MM.1S (cell line): ENCODE data around the gene SCN4B.

Source experiments
- DNase-seq: peaks from one replicate; pipeline ENCODE4 v3.0.0-alpha.2; 2015
- H2AFZ ChIP-seq: fragments of 300-600 bp; sonication (generic); 2 replicates; pipeline ENCODE4 v1.6.0; 2016; ENCODE audit warnings: antibody characterized with exemption, low read length
- H3F3A ChIP-seq: fragments of 300-600 bp; sonication (generic); 2 replicates; pipeline ENCODE4 v1.6.1; 2016; ENCODE audit warnings: mild to moderate bottlenecking, antibody characterized with exemption, low read length, moderate library complexity, mixed read lengths; ENCODE audit not compliant: insufficient read depth
- H3K27ac ChIP-seq: fragments of 300-600 bp; sonication (generic); 2 replicates; pipeline ENCODE4 v1.5.1; 2016; ENCODE audit warnings: mild to moderate bottlenecking, low read length
- H3K27me3 ChIP-seq: fragments of 300-600 bp; sonication (generic); replicated peaks from 2 replicates; pipeline ENCODE4 v1.6.0; 2016; ENCODE audit warnings: low read length; ENCODE audit not compliant: insufficient read depth
- H3K36me3 ChIP-seq: fragments of 300-600 bp; sonication (generic); replicated peaks from 2 replicates; pipeline ENCODE4 v1.6.1; 2016; ENCODE audit warnings: mild to moderate bottlenecking, low read length, mixed read lengths; ENCODE audit not compliant: insufficient read depth
- H3K4me1 ChIP-seq: fragments of 300-600 bp; sonication (generic); 2 replicates; pipeline ENCODE4 v1.6.1; 2016; ENCODE audit warnings: low read length, mixed read lengths
- H3K4me2 ChIP-seq: fragments of 300-600 bp; sonication (generic); 2 replicates; pipeline ENCODE4 v1.6.0; 2016; ENCODE audit warnings: low read depth, low read length
- H3K4me3 ChIP-seq: fragments of 300-600 bp; sonication (generic); 2 replicates; pipeline ENCODE4 v1.5.1; 2016; ENCODE audit warnings: low read length, mixed read lengths
- H3K79me2 ChIP-seq: fragments of 300-600 bp; sonication (generic); 2 replicates; pipeline ENCODE4 v1.6.1; 2016; ENCODE audit warnings: mixed run types, low read length, mixed read lengths
- H3K9ac ChIP-seq: fragments of 300-600 bp; sonication (generic); 2 replicates; pipeline ENCODE4 v1.6.1; 2016; ENCODE audit warnings: low read length, mixed read lengths
- H3K9me2 ChIP-seq: fragments of 300-600 bp; sonication (generic); replicated peaks from 2 replicates; pipeline ENCODE4 v1.6.1; 2016; ENCODE audit warnings: mild to moderate bottlenecking, low read length, mixed read lengths; ENCODE audit not compliant: insufficient read depth
- H3K9me3 ChIP-seq: fragments of 300-600 bp; sonication (generic); replicated peaks from 2 replicates; pipeline ENCODE4 v1.6.1; 2016; ENCODE audit warnings: mild to moderate bottlenecking, low read length, mixed read lengths; ENCODE audit not compliant: insufficient read depth
- H4K20me1 ChIP-seq: fragments of 300-600 bp; sonication (generic); 2 replicates; pipeline ENCODE4 v1.6.1; 2016; ENCODE audit warnings: mild to moderate bottlenecking, low read length, moderate library complexity, mixed read lengths; ENCODE audit not compliant: insufficient read depth
- CTCF ChIP-seq: fragments of 300-600 bp; sonication (generic); IDR thresholded peaks from 2 replicates; pipeline ENCODE4 v1.5.1; 2016; ENCODE audit warnings: antibody characterized with exemption, low read length, mixed read lengths
- EZH2 ChIP-seq: fragments of 300-600 bp; sonication (generic); optimal IDR thresholded peaks from 2 replicates; pipeline ENCODE3; 2017; ENCODE audit warnings: low read depth, mild to moderate bottlenecking, antibody characterized with exemption, low read length, mixed read lengths
- EZH2phosphoT487 ChIP-seq: fragments of 300-600 bp; sonication (generic); IDR thresholded peaks from 2 replicates; pipeline ENCODE4 v1.6.1; 2018; ENCODE audit warnings: antibody characterized with exemption, low read length

The SCN4B gene

GRCh38 chr11:118170882-118171268, 18.3 kb upstream of the SCN4B start:
- TF ChIP-seq EZH2phosphoT487: no peak
- TF ChIP-seq EZH2: no peak
- no peak for TF ChIP-seq CTCF
- Histone ChIP-seq H3F3A (no peaks in the 10 kb centered on the region), H3K4me3 (no peak overlapping the region), H4K20me1 (no peaks in the 10 kb centered on the region), H3K4me1 (no peaks in the 10 kb centered on the region), H3K9ac (no peak overlapping the region), H3K4me2 (no peak overlapping the region), H3K9me2 (no peaks in the 10 kb centered on the region), H3K27ac (no peak overlapping the region), H3K27me3 (peaks cover 90% of the 10 kb centered on the region), H3K9me3 (no peaks in the 10 kb centered on the region), H2AFZ (no peak overlapping the region), H3K79me2 (no peaks in the 10 kb centered on the region), H3K36me3 (no peaks in the 10 kb centered on the region)
- DNase-seq: no peak

- no peaks in the 10 kb centered on the region for H3F3A ChIP-seq
- no peak overlapping the region for H2AFZ ChIP-seq
- H3K27ac ChIP-seq: no peak overlapping the region
- H3K79me2 ChIP-seq: no peaks in the 10 kb centered on the region
- no peak for DNase-seq
- no peaks in the 10 kb centered on the region for H3K36me3 ChIP-seq
- H3K9me3 ChIP-seq: no peaks in the 10 kb centered on the region
- H3K9me2 ChIP-seq: no peaks in the 10 kb centered on the region
- H3K4me2 ChIP-seq: no peak overlapping the region
- H3K4me3 ChIP-seq: no peak overlapping the region
- H3K4me1 ChIP-seq: no peaks in the 10 kb centered on the region
- peaks cover 88% of the 10 kb centered on the region for H3K27me3 ChIP-seq
- no peak overlapping the region for H3K9ac ChIP-seq
- H4K20me1 ChIP-seq: no peaks in the 10 kb centered on the region
- no peak for TF ChIP-seq CTCF
- TF ChIP-seq EZH2: no peak
- TF ChIP-seq EZH2phosphoT487: no peak
Observed at GRCh38 chr11:118170231-118170630, 17.6 kb upstream of the SCN4B start.

GRCh38 chr11:118169300-118170140, 16.9 kb upstream of the SCN4B start:
- DNase-seq: no peak
- H3K9ac ChIP-seq: no peak overlapping the region
- H3K9me2 ChIP-seq: no peaks in the 10 kb centered on the region
- H3K27me3 ChIP-seq: peaks cover 87% of the 10 kb centered on the region
- no peak for TF ChIP-seq CTCF
- H3K9me3 ChIP-seq: no peaks in the 10 kb centered on the region
- H4K20me1 ChIP-seq: no peaks in the 10 kb centered on the region
- H3F3A ChIP-seq: no peaks in the 10 kb centered on the region
- H3K27ac ChIP-seq: no peak overlapping the region
- H3K79me2 ChIP-seq: no peaks in the 10 kb centered on the region
- H3K36me3 ChIP-seq: no peaks in the 10 kb centered on the region
- no peak overlapping the region for H2AFZ ChIP-seq
- H3K4me3 ChIP-seq: no peak overlapping the region
- no peaks in the 10 kb centered on the region for H3K4me1 ChIP-seq
- no peak overlapping the region for H3K4me2 ChIP-seq
